OCI-LY1 (cell line): ENCODE data around the gene KLHL29.

ENCODE experiments used
- H2AFZ ChIP-seq: fragments of 200-600 bp; sonication (generic), shearing (Covaris generic); 2 replicates; pipeline ENCODE4 v1.6.0; 2014; ENCODE audit warnings: antibody characterized with exemption, mild to moderate bottlenecking, low read length
- H3F3A ChIP-seq: fragments of 200-600 bp; sonication (generic), shearing (Covaris generic); 2 replicates; pipeline ENCODE4 v1.6.0; 2014; ENCODE audit warnings: mild to moderate bottlenecking, antibody characterized with exemption, low read length, moderate library complexity; ENCODE audit not compliant: insufficient read depth
- H3K27ac ChIP-seq: fragments of 200-600 bp; sonication (generic); 2 replicates; pipeline ENCODE4 v1.5.1; 2014; ENCODE audit warnings: low read length, mixed run types, mild to moderate bottlenecking, low read depth; ENCODE audit not compliant: poor library complexity, severe bottlenecking
- H3K27me3 ChIP-seq: fragments of 200-600 bp; sonication (generic); 2 replicates; pipeline ENCODE4 v1.6.0; 2014; ENCODE audit warnings: antibody characterized with exemption, mild to moderate bottlenecking, low read length, moderate library complexity; ENCODE audit not compliant: insufficient read depth
- H3K36me3 ChIP-seq: fragments of 200-600 bp; sonication (generic); 2 replicates; pipeline ENCODE4 v1.6.1; 2014; ENCODE audit warnings: mild to moderate bottlenecking, antibody characterized with exemption, low read length, moderate library complexity, mixed read lengths; ENCODE audit not compliant: insufficient read depth
- H3K4me1 ChIP-seq: fragments of 200-600 bp; sonication (generic); 2 replicates; pipeline ENCODE4 v1.5.1; 2014; ENCODE audit warnings: mild to moderate bottlenecking, low read length, moderate library complexity; ENCODE audit not compliant: insufficient read depth, severe bottlenecking
- H3K4me2 ChIP-seq: fragments of 200-600 bp; sonication (generic), shearing (Covaris generic); 2 replicates; pipeline ENCODE4 v1.6.1; 2014; ENCODE audit warnings: low read length
- H3K4me3 ChIP-seq: fragments of 200-600 bp; sonication (generic); 2 replicates; pipeline ENCODE4 v1.5.1; 2014; ENCODE audit warnings: low read length, low read depth, mild to moderate bottlenecking, mixed read lengths; ENCODE audit not compliant: poor library complexity, severe bottlenecking
- H3K79me2 ChIP-seq: fragments of 200-600 bp; shearing (Covaris generic); 2 replicates; pipeline ENCODE4 v1.6.1; 2016; ENCODE audit warnings: mixed run types, low read length, mixed read lengths; ENCODE audit not compliant: insufficient read depth
- H3K9ac ChIP-seq: fragments of 200-600 bp; sonication (generic), shearing (Covaris generic); 2 replicates; pipeline ENCODE4 v1.6.1; 2014; ENCODE audit warnings: mild to moderate bottlenecking, low read length, mixed read lengths
- H3K9me2 ChIP-seq: fragments of 200-600 bp; sonication (generic), shearing (Covaris generic); 2 replicates; pipeline ENCODE4 v1.6.1; 2014; ENCODE audit warnings: low read depth, mild to moderate bottlenecking, low read length, mixed read lengths
- H3K9me3 ChIP-seq: fragments of 200-600 bp; shearing (Covaris generic); 2 replicates; pipeline ENCODE4 v1.6.1; 2014; ENCODE audit warnings: low read length, mixed read lengths
- H4K20me1 ChIP-seq: fragments of 200-600 bp; sonication (generic), shearing (Covaris generic); 2 replicates; pipeline ENCODE4 v1.6.0; 2016; ENCODE audit warnings: mild to moderate bottlenecking, low read length; ENCODE audit not compliant: insufficient read depth
- CTCF ChIP-seq: fragments of 200-600 bp; sonication (generic), shearing (Covaris generic); IDR thresholded peaks from 2 replicates; pipeline ENCODE4 v1.5.1; 2017; ENCODE audit warnings: mild to moderate bottlenecking, antibody characterized with exemption, low read length, moderate library complexity, mixed read lengths
- EZH2 ChIP-seq: fragments of 200-600 bp; sonication (generic), shearing (Covaris generic); IDR thresholded peaks from 2 replicates; pipeline ENCODE4 v1.8.0; 2017; ENCODE audit warnings: borderline replicate concordance, mixed run types, mild to moderate bottlenecking, antibody characterized with exemption, low read length, moderate library complexity, mixed read lengths

The KLHL29 gene

GRCh38 chr2:23703583-23704385, 318.8 kb downstream of the KLHL29 start:
- Histone ChIP-seq H3K79me2 (no peaks in the 10 kb centered on the region), H3K9ac (no peak overlapping the region), H3K36me3 (no peaks in the 10 kb centered on the region), H3K4me3 (no peak overlapping the region), H3K4me1 (peaks cover 9% of the 10 kb centered on the region), H3K9me3 (no peaks in the 10 kb centered on the region), H3K27ac (no peak overlapping the region), H3K4me2 (no peak overlapping the region), H2AFZ (no peak overlapping the region), H3K27me3 (no peaks in the 10 kb centered on the region), H3F3A (no peaks in the 10 kb centered on the region), H4K20me1 (no peaks in the 10 kb centered on the region), H3K9me2 (no peaks in the 10 kb centered on the region)
- TF ChIP-seq EZH2: no peak

- no peak overlapping the region for H3K27ac ChIP-seq
- no peaks in the 10 kb centered on the region for H4K20me1 ChIP-seq
- no peaks in the 10 kb centered on the region for H3K9me2 ChIP-seq
- H3K79me2 ChIP-seq: no peaks in the 10 kb centered on the region
- H3K4me1 ChIP-seq: peaks cover 9% of the 10 kb centered on the region
- H3K9ac ChIP-seq: no peak overlapping the region
- no peak overlapping the region for H3K4me2 ChIP-seq
- H3K27me3 ChIP-seq: no peaks in the 10 kb centered on the region
- no peak overlapping the region for H3K4me3 ChIP-seq
- TF ChIP-seq CTCF: no peak
- no peak for TF ChIP-seq EZH2
- no peak overlapping the region for H2AFZ ChIP-seq
- H3K36me3 ChIP-seq: 0 out of 2 replicates have a peak, but pooled peaks cover 7% of the 10 kb centered on the region
- H3K9me3 ChIP-seq: no peaks in the 10 kb centered on the region
- no peaks in the 10 kb centered on the region for H3F3A ChIP-seq
These were observed 321.0 kb downstream of the KLHL29 start for GRCh38 chr2:23705771-23706612.

- Histone ChIP-seq H3K9me2 (no peaks in the 10 kb centered on the region), H3K36me3 (0 out of 2 replicates have a peak, but pooled peaks cover 7% of the 10 kb centered on the region), H3K4me2 (no peak overlapping the region), H3K9ac (no peak overlapping the region), H3F3A (no peaks in the 10 kb centered on the region), H4K20me1 (no peaks in the 10 kb centered on the region), H3K27me3 (no peaks in the 10 kb centered on the region), H3K4me3 (no peak overlapping the region), H3K4me1 (peaks cover 9% of the 10 kb centered on the region), H3K27ac (no peak overlapping the region), H3K9me3 (no peaks in the 10 kb centered on the region), H2AFZ (no peak overlapping the region), H3K79me2 (no peaks in the 10 kb centered on the region)
- TF ChIP-seq EZH2: no peak
- no peak for TF ChIP-seq CTCF
These were observed 321.7 kb downstream of the KLHL29 start for GRCh38 chr2:23706613-23707078.
